OCI-LY7 (cell line): ENCODE data around the gene SLC4A9.

Source experiments
- CTCF ChIP-seq: fragments of 200-600 bp; sonication (generic); conservative IDR thresholded peaks from 2 replicates; pipeline ENCODE4 v1.5.1; 2014; ENCODE audit warnings: mild to moderate bottlenecking, antibody characterized with exemption, low read length, moderate library complexity, mixed read lengths
- EZH2phosphoT487 ChIP-seq: fragments of 200-600 bp; sonication (generic); IDR thresholded peaks from 2 replicates; pipeline ENCODE4 v1.6.1; 2018; ENCODE audit warnings: low read depth, borderline replicate concordance, mild to moderate bottlenecking, mixed run types, antibody characterized with exemption, low read length, moderate library complexity, mixed read lengths

GRCh38 chr5:140391312-140391711 is 31.3 kb downstream of the SLC4A9 start:
- no peak for TF ChIP-seq CTCF
- TF ChIP-seq EZH2phosphoT487 = no peak
